Duodenal mucosa (tissue), 2 donors: ENCODE measurements around the gene RHOT2.
A peak's percentile ranks its signal among the peaks of the same experiment; 100 is the strongest.

Experiments used
- H3K27ac ChIP-seq: one replicate; pipeline ENCODE4 v1.7.0; 2013; ENCODE audit warnings: low read depth, low read length
- H3K27me3 ChIP-seq, 2 donors: one replicate each; pipeline ENCODE4 v1.7.0; 2013; ENCODE audit warnings: low read length in 2 of 2, control low read depth in 1 of 2; ENCODE audit not compliant: insufficient read depth in 2 of 2, control insufficient read depth in 1 of 2
- H3K36me3 ChIP-seq, 2 donors: one replicate each; pipeline ENCODE4 v1.7.0; 2013; ENCODE audit warnings: low read length in 2 of 2, control low read depth in 1 of 2; ENCODE audit not compliant: insufficient read depth in 2 of 2, control insufficient read depth in 1 of 2
- H3K4me1 ChIP-seq, 2 donors: one replicate each; pipeline ENCODE4 v1.7.0; 2013; ENCODE audit warnings: low read length in 2 of 2, control low read depth in 1 of 2; ENCODE audit not compliant: insufficient read depth in 2 of 2, control insufficient read depth in 1 of 2
- H3K4me3 ChIP-seq, 2 donors: one replicate each; pipeline ENCODE4 v1.7.0; 2013; ENCODE audit warnings: low read length in 2 of 2, low read depth in 1 of 2
- H3K9ac ChIP-seq, 2 donors: one replicate each; pipeline ENCODE4 v1.7.0; 2013; ENCODE audit warnings: low read length in 2 of 2, low read depth in 1 of 2
- H3K9me3 ChIP-seq, 2 donors: one replicate each; pipeline ENCODE4 v1.7.0; 2013; ENCODE audit warnings: low read length in 2 of 2, control low read depth in 1 of 2; ENCODE audit not compliant: control insufficient read depth in 1 of 2

Gene RHOT2

DNA sequence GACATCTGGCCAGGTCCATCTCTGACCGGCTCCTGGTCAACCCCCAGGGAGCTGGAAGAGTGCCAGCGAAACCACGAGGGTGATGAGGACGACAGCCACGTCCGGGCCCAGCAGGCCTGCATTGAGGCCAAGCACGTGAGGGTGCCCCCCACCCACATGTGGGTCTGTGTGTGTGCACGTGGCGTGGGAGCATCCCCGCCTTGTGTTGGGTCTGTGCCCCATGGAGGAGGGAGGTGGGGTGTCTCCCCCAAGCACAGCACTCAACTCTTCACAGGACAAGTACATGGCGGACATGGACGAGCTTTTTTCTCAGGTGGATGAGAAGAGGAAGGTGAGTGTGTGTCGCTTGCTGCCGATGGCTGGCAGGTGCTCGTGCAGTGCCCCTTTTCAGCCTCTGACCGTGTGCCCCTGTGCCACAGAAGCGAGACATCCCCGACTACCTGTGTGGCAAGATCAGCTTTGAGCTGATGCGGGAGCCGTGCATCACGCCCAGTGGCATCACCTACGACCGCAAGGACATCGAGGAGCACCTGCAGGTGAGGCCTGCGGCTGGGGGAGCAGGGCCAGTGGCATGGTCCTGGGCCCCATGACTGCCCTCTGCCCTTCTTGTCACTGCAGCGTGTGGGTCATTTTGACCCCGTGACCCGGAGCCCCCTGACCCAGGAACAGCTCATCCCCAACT is 14.0 kb downstream of the RHOT2 start:
- Histone ChIP-seq H3K27ac (no peak overlapping the region), H3K9ac (peak overlapping the region; percentile 76 to 78), H3K9me3 (no peaks in the 10 kb centered on the region), H3K27me3 (no peaks in the 10 kb centered on the region), H3K36me3 (peaks cover 21 to 31% of the 10 kb centered on the region in 2 donors), H3K4me1 (peaks cover 19 to 47% of the 10 kb centered on the region in 2 donors), H3K4me3 (peak overlapping the region; percentile 79 to 84)

DNA sequence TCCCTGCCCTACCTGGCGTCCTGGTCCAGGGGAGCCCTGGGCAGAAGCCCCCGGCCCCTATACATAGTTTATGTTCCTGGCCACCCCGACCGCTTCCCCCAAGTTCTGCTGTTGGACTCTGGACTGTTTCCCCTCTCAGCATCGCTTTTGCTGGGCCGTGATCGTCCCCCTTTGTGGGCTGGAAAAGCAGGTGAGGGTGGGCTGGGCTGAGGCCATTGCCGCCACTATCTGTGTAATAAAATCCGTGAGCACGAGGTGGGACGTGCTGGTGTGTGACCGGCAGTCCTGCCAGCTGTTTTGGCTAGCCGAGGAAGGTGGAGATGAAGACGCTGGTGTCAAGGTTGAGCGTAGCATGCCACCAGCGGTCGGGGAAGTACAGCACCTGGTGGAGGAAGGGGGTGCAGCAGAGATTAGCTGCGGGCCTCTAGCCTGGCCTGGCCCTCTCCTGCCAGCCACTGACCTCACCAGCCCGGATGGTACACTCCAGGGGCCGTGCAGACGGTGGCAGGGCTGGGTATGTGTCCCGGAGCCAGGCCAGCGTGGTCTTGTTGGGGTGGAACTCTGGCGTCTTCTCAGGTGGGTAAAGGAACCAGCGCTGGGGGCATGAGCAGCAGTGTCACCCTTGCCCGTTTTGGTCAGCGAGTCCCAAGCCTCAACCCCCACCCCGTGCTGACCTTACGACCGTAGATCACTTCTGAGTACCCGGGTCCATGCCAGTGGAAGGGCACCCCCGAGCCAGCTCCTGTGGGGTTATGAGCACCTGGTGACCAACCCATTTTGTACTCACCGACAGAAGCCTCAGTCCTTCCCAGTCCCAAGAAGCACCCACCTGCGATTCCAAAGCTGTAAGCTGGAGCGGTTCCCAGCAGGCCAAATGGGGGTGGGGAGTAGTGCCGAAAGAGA is 14.8 kb downstream of the RHOT2 start:
- Histone ChIP-seq H3K27me3 (no peaks in the 10 kb centered on the region), H3K9me3 (no peaks in the 10 kb centered on the region), H3K36me3 (peaks cover 21 to 40% of the 10 kb centered on the region in 2 donors), H3K9ac (peak overlapping the region in 1 of 2 donors; percentile 54), H3K4me3 (peak overlapping the region; percentile 71 to 77), H3K27ac (no peak overlapping the region), H3K4me1 (peaks cover 19 to 41% of the 10 kb centered on the region in 2 donors)

DNA sequence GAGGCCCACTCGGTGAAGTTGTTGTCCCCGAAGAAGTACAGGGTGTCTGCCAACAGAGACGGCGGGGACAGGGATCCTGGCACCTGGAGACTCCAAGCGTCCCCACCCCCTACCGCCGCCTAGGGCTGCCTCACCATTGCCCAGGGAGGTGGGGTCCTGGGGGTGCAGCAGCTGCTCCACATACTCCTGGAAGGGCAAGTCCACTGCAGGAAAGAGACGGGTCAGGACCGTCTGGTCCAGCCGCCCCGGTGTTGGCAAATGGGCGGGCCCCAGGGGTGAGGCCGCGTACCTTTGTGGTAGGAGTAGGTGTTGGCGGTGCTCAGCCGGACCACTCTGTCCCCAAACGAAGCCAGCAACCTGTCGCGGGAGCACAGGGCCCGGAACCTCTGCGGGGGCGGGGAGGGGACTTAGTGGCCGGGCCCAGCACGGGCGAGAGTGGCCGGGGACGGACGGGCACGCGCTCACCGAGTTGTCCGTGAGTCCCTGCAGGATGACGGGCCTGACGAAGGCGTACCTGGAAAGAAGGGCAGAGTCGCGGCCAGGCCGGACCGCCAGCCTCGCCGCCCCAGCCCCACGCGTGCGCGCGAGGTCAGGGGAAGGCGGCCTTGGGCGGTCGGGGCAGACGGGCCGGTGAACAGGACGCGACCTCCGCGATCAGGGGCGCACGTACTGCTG is 15.6 kb downstream of the RHOT2 start:
- Histone ChIP-seq H3K36me3 (peaks cover 21 to 42% of the 10 kb centered on the region in 2 donors), H3K4me1 (peaks cover 19 to 41% of the 10 kb centered on the region in 2 donors), H3K27ac (peak overlapping the region; percentile 66), H3K4me3 (peak overlapping the region; percentile 71 to 77), H3K27me3 (no peaks in the 10 kb centered on the region), H3K9me3 (no peaks in the 10 kb centered on the region), H3K9ac (peak overlapping the region; percentile 43 to 54)

DNA sequence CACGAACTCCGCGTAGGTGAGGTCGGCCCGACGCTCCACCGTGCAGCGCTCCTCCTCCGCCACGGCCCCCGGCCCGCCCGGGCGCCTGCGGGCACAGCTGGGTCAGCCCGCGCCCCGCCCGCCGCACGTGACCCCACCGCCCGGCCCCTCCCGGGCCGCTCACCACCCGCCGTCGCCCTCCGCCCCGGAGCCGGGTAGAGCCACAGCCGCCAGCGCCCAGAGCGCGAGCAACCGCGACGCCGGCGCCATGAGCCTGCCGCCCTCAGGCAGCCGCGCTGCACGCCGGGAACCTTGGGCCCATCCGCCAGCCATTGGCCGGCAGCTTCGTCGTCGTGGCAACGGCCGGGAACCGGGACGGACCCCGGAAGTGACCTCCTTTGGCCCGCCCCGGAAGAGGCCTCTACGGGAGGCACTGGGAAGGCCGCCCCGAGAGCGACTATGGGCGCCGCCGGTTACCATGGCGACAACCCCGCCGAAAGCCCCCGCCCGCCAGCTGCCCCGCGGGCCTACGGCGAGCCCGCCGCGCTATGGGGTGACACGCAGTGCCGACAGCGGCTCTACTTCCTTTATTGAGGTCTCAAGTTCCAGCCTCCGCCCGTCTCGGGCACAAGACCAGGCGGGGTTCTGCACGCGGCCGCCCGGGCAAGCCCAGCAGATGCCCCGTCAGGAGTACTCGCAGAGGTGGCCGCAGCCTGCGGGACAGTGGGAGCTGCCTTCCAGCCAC is 16.3 kb downstream of the RHOT2 start, which contains the start of gene JMJD8:
Gene JMJD8, minus strand, starts transcription at position 264 of the 724 bp plus-strand sequence. Its CDS starts 15 bp downstream, at position 249.
- Histone ChIP-seq H3K27ac (peak within 1 kb of the TSS; percentile 70), H3K36me3 (peaks cover 21 to 42% of the 10 kb centered on the region in 2 donors), H3K4me3 (peak within 1 kb of the TSS; percentile 71 to 77), H3K9ac (peak within 1 kb of the TSS; percentile 43 to 54), H3K9me3 (no peaks in the 10 kb centered on the region), H3K4me1 (peaks cover 21 to 47% of the 10 kb centered on the region in 2 donors), H3K27me3 (no peaks in the 10 kb centered on the region)

DNA sequence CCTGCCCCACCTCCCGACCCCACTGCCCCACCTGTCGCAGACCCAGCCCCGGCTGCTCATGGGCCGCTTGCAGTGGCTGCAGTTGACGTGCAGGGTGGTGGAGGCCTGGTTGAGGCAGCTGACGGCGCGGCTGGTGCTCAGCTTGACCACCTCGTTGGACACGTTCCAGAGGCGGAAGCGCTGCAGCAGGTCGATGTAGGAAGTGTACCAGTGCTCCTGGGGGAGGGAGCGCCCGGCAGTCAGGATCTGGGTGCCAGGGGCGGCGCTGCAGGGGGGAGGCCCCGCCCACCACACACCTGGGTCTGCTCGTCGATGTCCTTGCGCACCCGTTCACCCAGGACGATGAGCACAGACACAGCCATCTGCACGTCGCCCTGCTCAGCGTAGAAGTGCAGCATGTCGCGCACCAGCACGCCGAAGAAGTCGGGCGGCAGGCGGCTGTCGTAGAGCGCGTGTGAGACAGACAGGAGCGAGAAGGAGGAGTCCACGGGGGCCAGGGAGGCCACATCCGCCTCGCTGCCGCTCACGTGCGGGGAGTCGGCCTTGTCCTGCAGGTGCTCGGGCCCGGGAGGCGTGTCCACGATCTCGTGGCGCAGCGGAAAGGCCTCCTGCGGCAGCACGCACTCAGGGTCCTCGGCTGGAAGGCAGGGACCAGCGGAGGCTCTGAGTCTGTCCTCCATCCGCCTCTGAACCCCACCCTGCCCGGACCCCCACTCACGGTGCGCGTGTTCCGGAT is 17.2 kb downstream of the RHOT2 start:
- Histone ChIP-seq H3K9me3 (no peaks in the 10 kb centered on the region), H3K27ac (no peak overlapping the region), H3K9ac (no peak overlapping the region), H3K4me3 (peak overlapping the region in 1 of 2 donors; percentile 16), H3K36me3 (peaks cover 21 to 42% of the 10 kb centered on the region in 2 donors), H3K4me1 (peaks cover 26 to 54% of the 10 kb centered on the region in 2 donors), H3K27me3 (no peaks in the 10 kb centered on the region)

DNA sequence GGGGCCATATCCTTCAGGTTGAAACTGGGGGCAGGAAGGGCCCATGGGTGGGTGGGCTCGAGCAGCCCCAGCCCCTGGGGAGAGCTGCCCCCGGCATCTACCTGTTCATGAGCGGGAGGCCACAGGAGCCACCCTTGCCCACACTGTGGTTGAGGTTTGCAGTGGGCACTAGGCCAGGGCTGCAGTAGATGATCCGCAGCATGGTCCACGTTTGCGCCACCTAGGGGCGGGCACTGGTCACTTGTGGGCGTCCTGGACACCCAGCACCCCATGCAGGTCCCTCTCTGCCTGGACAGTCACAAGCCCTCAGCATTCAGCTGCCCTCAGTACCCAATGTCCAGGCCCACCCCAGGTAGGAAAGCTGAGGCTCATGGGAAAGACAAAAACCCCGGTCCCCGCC is 18.0 kb downstream of the RHOT2 start:
- Histone ChIP-seq H3K36me3 (peaks cover 21 to 42% of the 10 kb centered on the region in 2 donors), H3K4me3 (no peak overlapping the region), H3K27me3 (no peaks in the 10 kb centered on the region), H3K4me1 (peaks cover 24 to 51% of the 10 kb centered on the region in 2 donors), H3K9ac (no peak overlapping the region), H3K9me3 (no peaks in the 10 kb centered on the region), H3K27ac (no peak overlapping the region)

DNA sequence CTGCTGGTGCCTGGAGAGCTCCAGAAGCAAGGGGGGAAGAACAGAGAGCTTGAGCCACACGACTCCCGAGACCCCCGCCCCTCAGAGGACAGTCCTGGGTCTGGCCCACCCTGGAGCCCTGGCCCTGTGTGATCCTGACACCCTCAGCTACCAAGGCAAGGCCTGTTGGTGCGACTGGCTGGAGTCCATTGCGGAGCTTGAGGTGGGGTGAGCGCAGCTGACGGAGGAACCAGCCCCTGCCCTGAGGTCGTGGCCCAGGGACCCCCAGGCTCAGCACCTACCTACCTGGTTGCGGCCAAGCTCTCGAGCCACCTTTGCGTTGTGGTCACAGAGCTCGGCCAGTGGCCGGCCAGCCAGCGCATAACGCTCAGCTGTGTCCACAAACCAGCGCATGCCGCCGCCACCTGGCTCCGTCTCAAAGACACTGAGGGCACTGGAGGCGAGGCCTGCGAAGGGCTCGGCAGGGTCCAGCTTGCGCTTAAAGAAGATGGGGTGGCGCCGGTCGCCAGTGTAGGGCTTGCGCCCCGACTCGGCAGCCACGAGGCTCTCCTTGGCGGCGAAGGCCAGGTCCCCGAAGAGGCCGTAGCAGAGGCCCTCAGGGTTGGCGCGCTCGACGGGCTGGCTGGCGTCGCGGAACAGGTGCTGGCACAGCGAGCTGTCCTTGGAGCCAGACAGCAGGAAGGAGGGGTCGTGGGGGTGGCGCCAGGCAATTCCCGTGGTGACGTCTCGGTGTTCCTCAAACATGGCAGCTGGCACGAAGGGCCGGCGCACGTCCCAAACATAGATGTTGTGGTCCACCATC is 18.7 kb downstream of the RHOT2 start:
- Histone ChIP-seq H3K4me1 (peaks cover 17 to 44% of the 10 kb centered on the region in 2 donors), H3K9me3 (no peaks in the 10 kb centered on the region), H3K27me3 (no peaks in the 10 kb centered on the region), H3K9ac (no peak overlapping the region), H3K4me3 (no peak overlapping the region), H3K27ac (no peak overlapping the region), H3K36me3 (peaks cover 18 to 38% of the 10 kb centered on the region in 2 donors)

DNA sequence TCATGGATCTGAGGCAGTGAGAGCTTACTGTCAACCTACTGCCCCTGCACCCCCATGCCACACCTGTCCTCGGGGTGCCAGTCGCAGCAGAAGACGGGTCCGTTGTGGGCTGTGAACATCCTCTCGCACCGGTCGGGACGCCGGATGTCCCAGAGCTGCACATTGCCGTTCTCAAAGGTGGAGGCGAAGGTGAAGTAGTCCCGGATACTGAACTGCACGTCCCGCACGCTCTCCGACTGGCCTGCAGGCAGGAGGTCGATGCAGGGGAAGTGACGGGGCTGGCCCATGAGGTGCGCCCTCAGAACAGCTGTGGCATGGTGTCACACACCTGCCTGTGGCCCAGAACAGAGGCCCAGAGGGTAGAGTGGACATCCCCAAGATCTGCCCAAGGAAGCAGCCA is 19.6 kb downstream of the RHOT2 start:
- Histone ChIP-seq H3K4me3 (no peak overlapping the region), H3K9ac (no peak overlapping the region), H3K4me1 (peaks cover 12 to 36% of the 10 kb centered on the region in 2 donors), H3K36me3 (peaks cover 10 to 30% of the 10 kb centered on the region in 2 donors), H3K9me3 (no peaks in the 10 kb centered on the region), H3K27me3 (peaks cover 0 to 7% of the 10 kb centered on the region in 2 donors), H3K27ac (no peak overlapping the region)
